Tibial artery (tissue), 4 donors: ENCODE data around the gene RPL10A.

Experiments
- DNase-seq, 2 donors: peaks; one replicate each; pipeline ENCODE4 v3.0.0-alpha.2; 2019
- H3K27ac ChIP-seq, 2 donors: fragments of 200-600 bp; sonication (generic) in 1 of 2; 1 replicate in 1 of 2; 2 replicates in 1 of 2; pipeline ENCODE4 v1.5.1; 2018 to 2019; ENCODE audit warnings: mild to moderate bottlenecking in 1 of 2
- H3K27me3 ChIP-seq, 2 donors: fragments of 200-600 bp; sonication (generic) in 1 of 2; one replicate each; pipeline versions ENCODE4 v1.5.1 to v1.6.0; 2016 to 2019
- H3K36me3 ChIP-seq, 3 donors: fragments of 200-600 bp; sonication (generic) in 2 of 3; one replicate each; pipeline ENCODE4 v1.5.1; 2016 to 2019; ENCODE audit warnings: mild to moderate bottlenecking in 2 of 3
- H3K4me1 ChIP-seq, 4 donors: fragments of 200-600 bp; sonication (generic) in 2 of 4; 1 replicate in 3 of 4; 2 replicates in 1 of 4; pipeline ENCODE4 v1.5.1; 2016 to 2019
- H3K4me3 ChIP-seq, 2 donors: fragments of 200-600 bp; sonication (generic) in 1 of 2; 1 replicate in 1 of 2; 2 replicates in 1 of 2; pipeline ENCODE4 v1.5.1; 2018 to 2019; ENCODE audit warnings: mild to moderate bottlenecking in 2 of 2
- H3K9me3 ChIP-seq, 3 donors: fragments of 200-600 bp; sonication (generic) in 1 of 3; one replicate each; pipeline ENCODE4 v1.5.1; 2016 to 2019
- CTCF ChIP-seq, 2 experiments: fragments of 200-600 bp in 1 of 2; fragments of 450-650 bp in 1 of 2; IDR thresholded peaks; one replicate each; pipeline ENCODE4 v1.5.1; 2017 to 2019; ENCODE audit warnings: antibody characterized with exemption in 2 of 2, mild to moderate bottlenecking in 1 of 2, moderate library complexity in 1 of 2
- intact Hi-C: fragments of 100-400 bp; cut with DNase I; formaldehyde crosslinking; loops from one replicate; pipeline ENCODE4 v1.15.0; 2023; ENCODE audit warnings: low total_unique reads

The RPL10A gene

GRCh38 chr6:35496036-35496840, 28.0 kb downstream of the RPL10A start:
- no peaks in the 10 kb centered on the region for H3K36me3 ChIP-seq
- intact Hi-C loops = loop anchor here (2.0 kb wide), 1 partner anchor 27 kb away; the partner anchor contains the start of gene RPL10A
- H3K27ac ChIP-seq = peak overlapping the region; percentile 92 to 100
- TF ChIP-seq CTCF (IDR thresholded peaks at IDR 0.05) = no peak
- H3K4me1 ChIP-seq = peaks cover 0 to 64% (median 52%) of the 10 kb centered on the region in 4 donors
- peak; percentile 50 to 83 for DNase-seq
- H3K4me3 ChIP-seq = peak overlapping the region; percentile 96 to 99
- H3K9me3 ChIP-seq = no peaks in the 10 kb centered on the region
- no peaks in the 10 kb centered on the region for H3K27me3 ChIP-seq

GRCh38 chr6:35496841-35497570, 28.8 kb downstream of the RPL10A start, which contains the start of gene TEAD3:
Gene TEAD3 (minus strand): TSS chr6:35497079.
- Histone ChIP-seq H3K27ac (peak within 1 kb of the TSS; percentile 92 to 100), H3K4me3 (peak within 1 kb of the TSS; percentile 96 to 99), H3K27me3 (no peaks in the 10 kb centered on the region), H3K36me3 (no peaks in the 10 kb centered on the region), H3K9me3 (no peaks in the 10 kb centered on the region), H3K4me1 (peaks cover 0 to 56% (median 44%) of the 10 kb centered on the region in 4 donors)
- intact Hi-C loops = loop anchor here (2.0 kb wide), 1 partner anchor 28 kb away; the partner anchor contains the start of gene RPL10A
- DNase-seq = peak in 1 of 2 donors; percentile 80
- TF ChIP-seq CTCF (IDR thresholded peaks at IDR 0.05) = no peak

GRCh38 chr6:35497571-35498421, 29.6 kb downstream of the RPL10A start:
- peaks cover 0 to 5% of the 10 kb centered on the region in 2 donors for H3K27me3 ChIP-seq
- peaks cover 0 to 49% (median 36%) of the 10 kb centered on the region in 4 donors for H3K4me1 ChIP-seq
- H3K4me3 ChIP-seq = peak overlapping the region; percentile 96 to 99
- H3K36me3 ChIP-seq = no peaks in the 10 kb centered on the region
- H3K9me3 ChIP-seq = no peaks in the 10 kb centered on the region
- no peak for TF ChIP-seq CTCF (IDR thresholded peaks at IDR 0.05)
- H3K27ac ChIP-seq = peak overlapping the region; percentile 92 to 100
- peak; percentile 52 to 81 for DNase-seq
- intact Hi-C loops = loop anchor here (2.0 kb wide), 1 partner anchor 29 kb away; the partner anchor contains the start of gene RPL10A

GRCh38 chr6:35498422-35499067, 30.3 kb downstream of the RPL10A start:
- Histone ChIP-seq H3K27ac (peak overlapping the region; percentile 92 to 100), H3K27me3 (peaks cover 0 to 7% of the 10 kb centered on the region in 2 donors), H3K4me3 (peak overlapping the region; percentile 96 to 99), H3K4me1 (peaks cover 0 to 41% (median 28%) of the 10 kb centered on the region in 4 donors), H3K9me3 (no peaks in the 10 kb centered on the region), H3K36me3 (no peaks in the 10 kb centered on the region)
- DNase-seq = no peak
- intact Hi-C loops = no loop called here
- TF ChIP-seq CTCF (IDR thresholded peaks at IDR 0.05) = no peak
